NCI-H1930 (cell line): ENCODE results near the gene RAB1B.
A peak's percentile ranks its signal among the peaks of the same experiment; 100 is the strongest.
"Not testable (repeated sequence)": the region's sequence is repeated elsewhere in the genome, so short reads cannot be mapped to it uniquely, and the experiment has no call there.

Source experiments
- DNase-seq, 2 experiments: peaks; one replicate each; lab custom pipeline; 2025; lab: John Stamatoyannopoulos, UW

RAB1B gene

DNA sequence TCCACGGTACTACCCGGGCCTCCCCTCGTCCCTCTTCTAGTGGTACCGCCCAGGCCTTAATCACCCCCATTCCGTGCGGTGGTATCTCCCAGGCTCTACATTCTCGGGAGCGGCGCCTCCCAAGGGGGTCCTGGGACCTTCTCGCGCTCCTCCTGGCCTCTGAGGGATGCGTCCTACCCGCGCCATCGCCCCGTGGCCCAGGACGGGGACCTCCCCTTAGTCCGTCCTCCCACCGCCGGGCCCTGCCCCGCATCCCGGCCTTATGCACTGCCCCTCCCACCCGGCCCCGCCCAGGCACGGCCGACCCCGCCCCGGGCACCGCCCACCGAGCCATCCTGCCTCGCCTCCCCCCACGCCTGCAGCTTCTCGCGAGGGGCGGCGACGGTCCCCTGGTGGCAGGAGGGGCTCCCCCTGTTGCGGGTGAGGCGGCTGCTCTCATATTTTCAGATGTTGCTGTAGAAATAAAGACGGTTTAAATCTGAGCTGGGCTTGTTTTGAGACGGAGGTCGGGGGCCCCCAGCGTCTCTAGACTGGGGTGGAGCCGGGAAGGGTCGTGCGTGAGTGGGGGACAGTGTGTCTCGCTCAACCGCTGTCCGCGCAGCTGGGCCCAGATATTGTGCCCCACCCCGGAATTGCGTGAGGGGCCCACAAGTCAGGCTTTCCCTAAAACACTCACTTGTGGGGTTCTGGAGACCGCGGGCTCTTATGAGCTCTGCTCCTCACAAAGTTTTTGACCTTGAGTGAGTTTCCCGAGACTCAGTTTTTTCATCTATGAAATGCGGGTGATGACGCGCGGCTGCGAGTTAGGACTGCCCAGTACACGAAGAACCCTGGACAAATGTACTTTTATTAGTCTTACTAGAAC is 828 bp upstream of the RAB1B start:
- peak; percentile 83 to 88 for DNase-seq

- DNase-seq, result no peak
Measured at GRCh38 chr11:66268952-66269905, 790 bp downstream of the RAB1B start.

GRCh38 chr11:66271816-66272215 is 3.4 kb downstream of the RAB1B start:
- DNase-seq, result no peak

- DNase-seq, result no peak
Measured at GRCh38 chr11:66272596-66272995, 4.2 kb downstream of the RAB1B start.

GRCh38 chr11:66274219-66274618 is 5.8 kb downstream of the RAB1B start:
- DNase-seq, result no peak

DNA sequence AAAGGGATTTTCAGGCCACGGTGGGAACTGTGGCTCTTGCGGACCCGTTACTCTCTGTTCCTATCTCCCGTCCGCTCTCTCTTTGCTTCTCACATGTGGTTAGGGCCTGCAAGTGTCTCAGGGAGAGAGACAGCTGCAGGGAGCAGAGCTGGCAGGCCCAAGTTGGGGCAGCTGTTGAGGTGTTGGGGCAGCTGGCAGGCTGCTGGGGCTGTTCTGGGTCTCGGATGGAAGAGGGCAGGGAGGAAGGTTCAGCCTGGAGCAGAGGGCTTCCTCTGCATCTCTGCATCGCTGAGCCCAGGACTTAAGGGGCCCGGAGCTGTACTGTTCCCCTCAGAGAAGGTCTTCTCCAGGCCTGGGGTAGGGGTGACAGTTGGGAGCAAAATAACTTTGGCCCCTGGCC is 7.0 kb downstream of the RAB1B start:
- no peak for DNase-seq

- DNase-seq, result no peak
Measured at GRCh38 chr11:66275984-66276612, 7.7 kb downstream of the RAB1B start.

GRCh38 chr11:66276619-66277018 is 8.2 kb downstream of the RAB1B start:
- DNase-seq, result not testable (repeated sequence)

DNA sequence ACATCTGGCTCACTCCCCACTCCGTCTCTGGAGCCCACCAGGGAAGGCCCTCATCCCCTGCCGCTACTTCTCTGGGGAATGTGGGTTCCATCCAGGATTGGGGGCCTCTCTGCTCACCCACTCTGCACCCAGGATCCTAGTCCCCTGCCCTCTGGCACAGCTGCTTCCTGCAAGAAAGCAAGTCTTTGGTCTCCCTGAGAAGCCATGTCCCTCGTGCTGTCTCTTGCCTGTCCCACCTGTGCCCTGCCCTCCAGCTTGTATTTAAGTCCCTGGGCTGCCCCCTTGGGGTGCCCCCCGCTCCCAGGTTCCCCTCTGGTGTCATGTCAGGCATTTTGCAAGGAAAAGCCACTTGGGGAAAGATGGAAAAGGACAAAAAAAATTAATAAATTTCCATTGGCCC is 8.6 kb downstream of the RAB1B start:
- not testable (repeated sequence) for DNase-seq

DNA sequence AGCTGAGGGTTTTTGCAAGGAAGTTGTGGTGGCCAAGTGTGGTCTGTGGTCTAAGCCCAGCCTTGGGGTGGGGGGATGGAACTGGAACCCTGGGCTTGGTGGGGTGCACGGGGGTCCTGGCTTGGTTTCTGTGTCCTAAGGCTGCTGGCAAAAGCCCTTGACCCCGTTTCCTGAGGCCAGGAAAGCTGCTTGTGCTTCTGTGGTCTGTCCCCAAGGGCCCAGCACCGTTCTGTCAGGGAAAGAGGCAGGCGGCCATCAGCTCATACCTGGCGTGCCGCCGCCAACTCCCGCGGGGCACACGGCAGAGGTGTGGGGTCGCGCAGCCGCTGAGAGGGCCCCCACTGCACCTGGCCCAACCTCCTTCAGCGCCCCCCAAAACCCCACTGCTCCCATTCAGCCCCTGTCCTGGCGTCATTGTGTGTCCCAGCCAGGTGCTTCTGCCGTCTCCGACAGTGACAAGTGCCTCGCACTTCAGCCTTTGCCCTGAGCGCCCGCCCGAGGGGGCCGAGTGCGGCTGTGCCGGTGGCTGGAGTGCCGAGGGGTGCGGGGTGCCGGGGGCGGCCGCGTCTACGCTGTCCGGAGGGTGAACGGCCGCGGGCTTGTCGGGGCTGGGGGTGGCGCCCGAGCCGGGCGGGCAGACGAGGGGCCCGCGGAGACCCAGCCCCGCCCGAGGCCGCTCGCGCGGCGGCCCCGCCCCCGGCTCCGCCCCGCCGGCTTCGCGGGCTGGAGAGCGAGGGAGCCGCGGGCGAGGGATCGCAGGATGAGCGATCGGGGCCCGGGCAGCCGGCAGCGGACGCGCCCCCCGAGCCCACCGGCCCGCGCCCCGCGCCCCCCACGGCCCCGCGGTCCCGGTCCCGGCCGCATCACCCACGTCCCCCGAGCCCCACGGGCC is 9.3 kb downstream of the RAB1B start, which contains the start of gene CNIH2:
CNIH2 (plus strand) TSS at position 705 of the 892 bp plus-strand sequence. CDS start 282 bp downstream, outside the sequence.
- peak; percentile 31 to 67 for DNase-seq

DNA sequence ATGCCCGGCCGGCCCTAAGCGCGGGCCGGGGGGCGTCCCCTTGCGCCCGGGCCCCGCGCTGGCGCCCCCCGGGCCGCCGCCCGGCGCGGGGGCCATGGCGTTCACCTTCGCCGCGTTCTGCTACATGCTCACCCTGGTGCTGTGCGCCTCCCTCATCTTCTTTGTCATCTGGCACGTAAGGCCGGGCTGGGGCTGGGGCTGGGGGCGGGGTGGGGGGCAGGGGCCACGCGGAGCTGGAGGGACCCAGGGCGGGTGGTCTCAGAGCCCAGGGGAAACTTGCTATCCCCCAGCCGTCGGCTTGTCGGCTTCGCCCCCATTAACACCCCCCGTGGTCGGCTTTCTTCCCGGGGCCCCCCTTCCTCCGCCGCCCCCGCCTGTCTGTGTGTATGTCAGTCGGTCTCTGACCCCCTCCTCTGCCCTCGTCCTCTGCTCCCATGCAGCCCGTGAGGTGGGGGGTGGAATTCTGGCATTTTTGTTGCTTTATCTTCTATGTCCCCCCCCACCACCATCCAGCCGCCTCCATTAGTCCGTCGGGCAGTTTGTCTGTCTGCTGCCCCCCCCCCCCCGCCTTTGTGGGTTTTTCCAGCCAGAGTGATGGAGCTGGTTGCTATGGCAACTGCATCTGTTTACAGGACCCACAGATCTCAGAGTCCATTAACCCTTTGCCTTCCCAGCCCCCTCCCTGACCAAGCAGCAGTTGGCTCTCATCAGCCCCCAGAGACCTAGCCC is 10.1 kb downstream of the RAB1B start:
- no peak for DNase-seq

DNA sequence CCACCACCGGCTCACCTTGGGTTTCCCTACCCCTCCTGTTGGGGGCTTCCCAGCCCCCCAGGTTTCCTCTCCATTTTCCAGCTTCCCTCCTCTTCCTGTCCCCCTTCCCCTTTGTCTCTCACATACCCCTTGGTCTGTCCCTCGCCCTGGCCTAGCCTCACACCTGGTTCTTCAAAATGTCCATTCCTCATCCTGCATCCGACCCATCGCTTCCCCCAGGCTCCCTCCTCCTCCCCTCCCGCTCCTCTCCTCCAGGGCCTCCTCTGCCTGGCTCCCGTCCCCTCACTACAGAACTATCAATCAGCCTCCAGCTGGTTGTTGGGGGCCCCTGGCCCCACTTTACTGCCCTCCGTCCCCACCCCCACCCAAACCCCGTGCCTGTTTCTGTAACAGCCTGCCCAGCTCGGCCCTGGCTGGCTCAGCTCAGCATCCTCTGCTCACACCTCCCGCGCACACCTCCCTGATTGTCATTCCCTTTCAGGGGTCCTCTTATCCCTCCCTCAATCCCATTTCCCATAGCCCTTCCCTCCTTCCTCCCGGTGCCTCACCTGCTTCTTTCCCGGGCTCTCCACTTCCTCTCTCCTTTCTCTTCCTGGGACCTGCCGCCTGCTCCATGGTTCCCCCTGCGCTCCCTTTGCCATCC is 10.8 kb downstream of the RAB1B start:
- no peak for DNase-seq

DNA sequence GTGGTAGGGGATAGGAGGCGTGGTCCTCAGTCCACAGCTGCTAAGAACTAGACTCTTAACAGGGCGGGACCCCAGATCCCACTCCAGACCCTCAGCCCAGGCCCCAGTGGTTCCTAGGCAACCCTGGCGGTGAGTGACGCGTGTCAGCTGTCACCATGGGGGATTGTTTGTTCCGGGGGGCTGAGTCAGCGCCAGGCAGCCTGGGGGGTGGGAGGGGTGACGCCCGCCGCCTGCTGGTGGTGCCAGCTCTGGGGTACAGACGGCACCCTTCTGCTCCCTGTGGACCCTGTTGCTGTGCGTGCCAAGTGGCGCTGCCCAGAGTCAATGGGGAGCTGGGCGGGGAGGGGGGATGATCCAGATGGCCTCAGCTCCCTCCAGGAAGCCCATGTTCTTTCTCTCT is 12.0 kb downstream of the RAB1B start:
- DNase-seq, result no peak

DNA sequence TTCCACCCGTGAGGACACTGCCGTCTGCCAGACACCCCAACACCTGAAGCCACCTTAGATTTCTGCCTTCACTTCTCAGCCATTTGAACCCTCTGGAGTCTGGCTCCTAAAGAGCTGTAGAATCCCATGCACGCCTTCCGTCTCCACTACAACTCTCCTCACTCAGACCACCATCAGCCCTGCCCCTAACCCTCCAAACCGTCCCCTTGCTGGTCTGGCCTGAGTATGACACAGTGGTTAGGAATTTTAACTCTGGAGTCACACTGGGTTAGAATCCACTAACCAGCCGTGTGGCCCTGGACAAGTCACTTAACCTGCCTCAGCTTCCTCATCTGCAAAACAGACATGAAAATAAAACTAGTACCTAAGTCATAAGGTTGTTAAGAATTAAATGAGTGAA is 12.6 kb downstream of the RAB1B start:
- DNase-seq, result no peak

- no peak for DNase-seq
Measured at GRCh38 chr11:66281776-66282467, 13.5 kb downstream of the RAB1B start.

GRCh38 chr11:66282468-66283455 is 14.3 kb downstream of the RAB1B start:
- DNase-seq, result peak; percentile 96 to 99

GRCh38 chr11:66283461-66284105 is 15.1 kb downstream of the RAB1B start:
- DNase-seq, result no peak
